HG02571 (cell line): ENCODE measurements around the gene EXOC4.
A peak's percentile ranks its signal among the peaks of the same experiment; 100 is the strongest.

ENCODE experiments used
- ATAC-seq: cut with Tn5 transposase; IDR thresholded peaks from one replicate; pipeline ENCODE4 v1.9.1; 2021; ENCODE audit warnings: mild to moderate bottlenecking, moderate library complexity; ENCODE audit not compliant: unreplicated experiment

EXOC4 gene

GRCh38 chr7:133528796-133529195 is 275.9 kb downstream of the EXOC4 start:
- no peak for ATAC-seq

GRCh38 chr7:133529861-133530260 is 277.0 kb downstream of the EXOC4 start:
- ATAC-seq: no peak

- no peak for ATAC-seq
These were observed 277.8 kb downstream of the EXOC4 start for GRCh38 chr7:133530682-133531081.

- ATAC-seq: no peak
These were observed 281.9 kb downstream of the EXOC4 start for GRCh38 chr7:133534816-133535215.

GRCh38 chr7:133535308-133535707 is 282.4 kb downstream of the EXOC4 start:
- ATAC-seq: no peak

GRCh38 chr7:133536450-133536849 is 283.6 kb downstream of the EXOC4 start:
- ATAC-seq: no peak

GRCh38 chr7:133539016-133539415 is 286.1 kb downstream of the EXOC4 start:
- no peak for ATAC-seq

- no peak for ATAC-seq
These were observed 287.4 kb downstream of the EXOC4 start for GRCh38 chr7:133540096-133540860.

GRCh38 chr7:133542209-133542780 is 289.4 kb downstream of the EXOC4 start:
- no peak for ATAC-seq

GRCh38 chr7:133543657-133544056 is 290.8 kb downstream of the EXOC4 start:
- ATAC-seq: no peak

- ATAC-seq: no peak
These were observed 292.7 kb downstream of the EXOC4 start for GRCh38 chr7:133545618-133546017.

- no peak for ATAC-seq
These were observed 295.1 kb downstream of the EXOC4 start for GRCh38 chr7:133547981-133548380.

GRCh38 chr7:133549633-133550032 is 296.8 kb downstream of the EXOC4 start:
- ATAC-seq: no peak

- ATAC-seq: no peak
These were observed 297.3 kb downstream of the EXOC4 start for GRCh38 chr7:133550145-133550544.

GRCh38 chr7:133550811-133551210 is 297.9 kb downstream of the EXOC4 start:
- ATAC-seq: no peak

GRCh38 chr7:133551466-133551865 is 298.6 kb downstream of the EXOC4 start:
- ATAC-seq: no peak

GRCh38 chr7:133552079-133552478 is 299.2 kb downstream of the EXOC4 start:
- ATAC-seq: no peak

GRCh38 chr7:133554330-133554729 is 301.5 kb downstream of the EXOC4 start:
- no peak for ATAC-seq

- no peak for ATAC-seq
These were observed 303.2 kb downstream of the EXOC4 start for GRCh38 chr7:133556048-133556447.

- ATAC-seq: no peak
These were observed 303.7 kb downstream of the EXOC4 start for GRCh38 chr7:133556553-133556952.

GRCh38 chr7:133560900-133561299 is 308.0 kb downstream of the EXOC4 start:
- peak; percentile 54 for ATAC-seq

GRCh38 chr7:133561396-133561795 is 308.5 kb downstream of the EXOC4 start:
- ATAC-seq: no peak

GRCh38 chr7:133562621-133563020 is 309.7 kb downstream of the EXOC4 start:
- no peak for ATAC-seq
